Muscle layer of duodenum (tissue), 2 donors: ENCODE measurements around the gene SSRP1.
"Not testable (repeated sequence)": the region's sequence is repeated elsewhere in the genome, so short reads cannot be mapped to it uniquely, and the experiment has no call there.

Experiments
- H3K27ac ChIP-seq: one replicate; pipeline ENCODE4 v1.7.0; 2013; ENCODE audit warnings: mild to moderate bottlenecking, low read length
- H3K27me3 ChIP-seq: one replicate; pipeline ENCODE4 v1.7.0; 2013; ENCODE audit warnings: low read depth, mild to moderate bottlenecking, control low read depth, low read length
- H3K36me3 ChIP-seq, 2 donors: one replicate each; pipeline ENCODE4 v1.7.0; 2013; ENCODE audit warnings: low read length in 2 of 2, control low read depth in 1 of 2, mild to moderate bottlenecking in 1 of 2; ENCODE audit not compliant: insufficient read depth in 2 of 2, control insufficient read depth in 1 of 2
- H3K4me1 ChIP-seq, 2 donors: one replicate each; pipeline ENCODE4 v1.7.0; 2013; ENCODE audit warnings: low read length in 2 of 2, mild to moderate bottlenecking in 2 of 2, control low read depth in 1 of 2, moderate library complexity in 1 of 2; ENCODE audit not compliant: insufficient read depth in 2 of 2, control insufficient read depth in 1 of 2
- H3K4me3 ChIP-seq, 2 donors: one replicate each; pipeline ENCODE4 v1.7.0; 2013; ENCODE audit warnings: low read length in 2 of 2, low read depth in 1 of 2, mild to moderate bottlenecking in 1 of 2
- H3K9me3 ChIP-seq, 2 donors: one replicate each; pipeline ENCODE4 v1.7.0; 2013; ENCODE audit warnings: low read length in 2 of 2, control low read depth in 1 of 2, mild to moderate bottlenecking in 1 of 2; ENCODE audit not compliant: control insufficient read depth in 1 of 2
- donor health status: healthy.

The SSRP1 gene

DNA sequence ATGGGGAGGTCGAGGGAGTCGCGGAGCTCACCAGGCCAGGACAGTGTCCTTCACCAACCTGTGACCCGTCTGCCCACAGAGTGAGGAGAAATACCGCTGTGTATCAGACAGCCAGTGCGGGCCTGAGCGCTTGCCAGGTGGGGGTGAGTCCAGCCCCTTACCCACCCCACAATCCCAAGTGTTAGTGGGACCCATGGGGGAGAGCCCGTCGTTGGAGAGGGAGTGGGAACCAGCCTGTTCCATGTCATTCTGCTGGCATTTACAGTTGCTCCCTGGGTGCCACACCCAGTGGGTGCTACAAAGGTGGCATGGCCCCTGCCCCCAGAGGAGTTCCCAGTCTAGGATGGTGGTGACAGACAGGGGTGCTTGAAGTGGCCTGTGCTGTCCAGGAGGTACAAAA is 11.6 kb upstream of the SSRP1 start:
- Histone ChIP-seq H3K27ac (no peak overlapping the region), H3K27me3 (no peaks in the 10 kb centered on the region), H3K36me3 (no peaks in the 10 kb centered on the region), H3K9me3 (no peaks in the 10 kb centered on the region), H3K4me1 (peaks cover 0 to 4% of the 10 kb centered on the region in 2 donors), H3K4me3 (no peak overlapping the region)

DNA sequence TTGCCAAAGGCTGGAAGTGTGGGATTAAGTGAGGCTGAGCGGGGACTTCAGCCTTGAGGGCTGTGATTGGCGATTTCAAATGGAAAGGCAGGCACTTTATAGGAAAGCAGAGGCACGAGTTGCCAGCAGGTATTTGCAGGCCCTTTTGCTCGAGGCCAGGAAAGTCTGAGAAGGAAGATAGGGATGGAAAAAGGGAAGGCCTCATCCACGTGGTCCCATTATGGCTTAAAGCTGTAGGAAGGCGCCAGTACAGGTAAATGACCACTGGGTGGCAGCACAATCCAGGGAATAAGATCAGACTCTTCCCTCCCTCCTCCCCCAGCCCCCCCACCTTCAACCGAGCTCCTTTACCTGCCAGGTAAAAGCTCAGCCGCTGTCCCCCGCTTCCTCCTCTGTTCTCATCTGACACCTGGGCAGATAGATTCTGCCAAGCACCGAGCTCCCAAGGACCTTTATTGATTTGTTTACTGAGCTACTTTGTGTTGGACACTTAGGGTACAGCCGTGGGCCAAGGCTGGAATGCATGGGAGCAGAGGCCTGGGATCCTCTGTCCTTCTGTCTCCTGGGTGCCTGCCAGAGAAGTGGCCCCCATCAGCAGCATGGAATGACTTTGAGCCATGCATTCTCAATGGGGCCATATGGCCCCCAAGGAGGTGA is 10.0 kb upstream of the SSRP1 start:
- Histone ChIP-seq H3K27me3 (no peaks in the 10 kb centered on the region), H3K27ac (no peak overlapping the region), H3K4me3 (no peak overlapping the region)

DNA sequence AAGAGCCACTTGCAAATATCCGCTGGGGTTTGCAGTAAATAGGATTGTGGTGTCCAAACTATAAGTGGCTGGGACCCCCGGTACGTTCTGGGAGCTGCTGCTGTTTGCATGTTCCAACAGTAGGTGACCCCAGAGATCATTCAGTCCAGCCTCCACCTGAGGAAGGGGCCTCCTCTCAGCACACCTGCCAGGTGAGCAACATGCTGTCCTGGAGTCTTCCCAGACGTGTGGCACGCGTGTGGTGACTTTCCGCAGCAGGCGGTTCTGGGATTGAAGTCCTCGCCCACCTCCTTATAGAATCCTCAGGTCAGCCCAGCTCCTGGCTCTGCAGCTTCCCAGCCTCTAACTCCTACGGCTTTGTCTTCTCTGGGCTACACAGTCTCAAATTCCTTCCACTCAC is 9.1 kb upstream of the SSRP1 start:
- no peaks in the 10 kb centered on the region for H3K27me3 ChIP-seq
- H3K36me3 ChIP-seq = no peaks in the 10 kb centered on the region
- H3K4me3 ChIP-seq = no peak overlapping the region
- peaks cover 0 to 3% of the 10 kb centered on the region in 2 donors for H3K4me1 ChIP-seq
- no peak overlapping the region for H3K27ac ChIP-seq
- no peaks in the 10 kb centered on the region for H3K9me3 ChIP-seq

More for the DNA sequence above, 10.0 kb upstream of the SSRP1 start:
- Histone ChIP-seq H3K4me1 (peaks cover 0 to 4% of the 10 kb centered on the region in 2 donors), H3K9me3 (no peaks in the 10 kb centered on the region), H3K36me3 (no peaks in the 10 kb centered on the region)

- Histone ChIP-seq H3K27me3 (no peaks in the 10 kb centered on the region), H3K27ac (no peak overlapping the region), H3K36me3 (no peaks in the 10 kb centered on the region), H3K9me3 (no peaks in the 10 kb centered on the region), H3K4me3 (no peak overlapping the region), H3K4me1 (no peaks in the 10 kb centered on the region)
These were observed 8.1 kb upstream of the SSRP1 start for GRCh38 chr11:57343825-57344224.

- Histone ChIP-seq H3K4me1 (no peaks in the 10 kb centered on the region), H3K27me3 (no peaks in the 10 kb centered on the region), H3K27ac (no peak overlapping the region), H3K36me3 (no peaks in the 10 kb centered on the region), H3K4me3 (no peak overlapping the region), H3K9me3 (no peaks in the 10 kb centered on the region)
These were observed 7.0 kb upstream of the SSRP1 start for GRCh38 chr11:57342702-57343101.

- H3K27me3 ChIP-seq = no peaks in the 10 kb centered on the region
- H3K27ac ChIP-seq = no peak overlapping the region
- no peaks in the 10 kb centered on the region for H3K36me3 ChIP-seq
- peaks cover 3% of the 10 kb centered on the region in 2 donors for H3K4me1 ChIP-seq
- H3K9me3 ChIP-seq = no peaks in the 10 kb centered on the region
- no peak overlapping the region for H3K4me3 ChIP-seq
These were observed 5.6 kb upstream of the SSRP1 start for GRCh38 chr11:57341250-57341808.

GRCh38 chr11:57340039-57340615 is 4.4 kb upstream of the SSRP1 start:
- H3K9me3 ChIP-seq = no peaks in the 10 kb centered on the region
- no peak overlapping the region for H3K27ac ChIP-seq
- H3K4me1 ChIP-seq = peaks cover 3 to 5% of the 10 kb centered on the region in 2 donors
- H3K27me3 ChIP-seq = no peaks in the 10 kb centered on the region
- H3K4me3 ChIP-seq = no peak overlapping the region
- no peaks in the 10 kb centered on the region for H3K36me3 ChIP-seq

GRCh38 chr11:57339328-57339727 is 3.6 kb upstream of the SSRP1 start:
- Histone ChIP-seq H3K4me3 (no peak overlapping the region), H3K4me1 (peaks cover 3 to 13% of the 10 kb centered on the region in 2 donors), H3K27ac (no peak overlapping the region), H3K27me3 (no peaks in the 10 kb centered on the region), H3K36me3 (no peaks in the 10 kb centered on the region), H3K9me3 (no peaks in the 10 kb centered on the region)

GRCh38 chr11:57338142-57338541 is 2.5 kb upstream of the SSRP1 start, which contains the start of gene P2RX3:
TSS of gene P2RX3 (plus strand) at chr11:57338352. CDS start at chr11:57338551, 199 bp downstream.
- no peak within 1 kb of the TSS for H3K4me3 ChIP-seq
- peaks cover 3 to 16% of the 10 kb centered on the region in 2 donors for H3K4me1 ChIP-seq
- no peaks in the 10 kb centered on the region for H3K9me3 ChIP-seq
- H3K27ac ChIP-seq = no peak within 1 kb of the TSS
- peaks cover 0 to 2% of the 10 kb centered on the region in 2 donors for H3K36me3 ChIP-seq
- H3K27me3 ChIP-seq = no peaks in the 10 kb centered on the region

- not testable (repeated sequence) for H3K27ac ChIP-seq, H3K9me3 ChIP-seq, H3K27me3 ChIP-seq, H3K4me3 ChIP-seq
- Histone ChIP-seq H3K36me3 (peaks cover 6 to 15% of the 10 kb centered on the region in 2 donors), H3K4me1 (peaks cover 3 to 16% of the 10 kb centered on the region in 2 donors)
These were observed 1.2 kb upstream of the SSRP1 start for GRCh38 chr11:57336856-57337255.

- H3K27me3 ChIP-seq = no peaks in the 10 kb centered on the region
- peaks cover 13 to 22% of the 10 kb centered on the region in 2 donors for H3K36me3 ChIP-seq
- H3K4me1 ChIP-seq = peaks cover 3 to 16% of the 10 kb centered on the region in 2 donors
- H3K4me3 ChIP-seq = peak overlapping the region; percentile 74 to 75
- H3K9me3 ChIP-seq = no peaks in the 10 kb centered on the region
- peak overlapping the region; percentile 86 for H3K27ac ChIP-seq
These were observed 497 bp upstream of the SSRP1 start for GRCh38 chr11:57336111-57336666.
